WTC11 (cell line): ENCODE measurements around the gene GPR101. TPM values are rescaled to one million over a fixed set of nuclear protein-coding genes. Genes with fewer than 3 reads are reported as not detected.

Experiments
- ATAC-seq: fragments of 200-7000 bp; cut with Tn5 transposase; 2 replicates; pipeline ENCODE4 v1.10.0; 2021; ENCODE audit warnings: mild to moderate bottlenecking, moderate library complexity
- Bru-seq: library from RNA; stranded (reverse); fragments of 400-500 nt; gene quantifications from one replicate; lab custom pipeline; 2021; lab: Mats Ljungman, UMichigan
- CTCF ChIA-PET: fragments of 300-600 bp; sonication (Branson Sonifier 250); formaldehyde crosslinking; loops from one replicate; lab custom pipeline; 2021; ENCODE audit warnings: antibody characterized with exemption; lab: Charles Lee
- POLR2A ChIA-PET: fragments of 350-600 bp; sonication (Branson Sonifier 250); formaldehyde crosslinking; loops from one replicate; lab custom pipeline; 2021; ENCODE audit warnings: antibody characterized with exemption; lab: Charles Lee
- DNase-seq: peaks from one replicate; pipeline ENCODE4 v3.0.0; 2021; ENCODE audit warnings: low spot score
- H3K27ac Mint-ChIP-seq: 2 replicates; pipeline ENCODE4 v1.8.0; 2021; ENCODE audit warnings: mixed read lengths
- H3K27me3 Mint-ChIP-seq: 2 replicates; pipeline ENCODE4 v1.8.0; 2021; ENCODE audit warnings: low read depth, mild to moderate bottlenecking, moderate library complexity, mixed read lengths
- H3K36me3 Mint-ChIP-seq: 2 replicates; pipeline ENCODE4 v1.8.0; 2021; ENCODE audit warnings: mixed read lengths
- H3K4me1 Mint-ChIP-seq: 2 replicates; pipeline ENCODE4 v1.8.0; 2022; ENCODE audit warnings: mixed read lengths
- H3K4me3 Mint-ChIP-seq: 2 replicates; pipeline ENCODE4 v1.8.0; 2021; ENCODE audit warnings: mild to moderate bottlenecking, moderate library complexity, mixed read lengths
- H3K9me3 Mint-ChIP-seq: 2 replicates; pipeline ENCODE4 v1.8.0; 2021; ENCODE audit warnings: mixed read lengths
- ATF1 ChIP-seq: sonication (generic); formaldehyde crosslinking; IDR thresholded peaks from 2 replicates; pipeline ENCODE4 v1.8.1; 2023; ENCODE audit warnings: mild to moderate bottlenecking, moderate library complexity, missing genetic modification reagents
- JAZF1 ChIP-seq: fragments of 250-450 bp; sonication (Bioruptor Pico); IDR thresholded peaks from 2 replicates; pipeline ENCODE4 v1.9.0; 2021; ENCODE audit warnings: moderate library complexity, mild to moderate bottlenecking, inconsistent platforms
- MXD4 ChIP-seq: fragments of 250-450 bp; sonication (Bioruptor Pico); IDR thresholded peaks from 2 replicates; pipeline ENCODE4 v1.8.0; 2021; ENCODE audit warnings: mild to moderate bottlenecking, moderate library complexity, borderline replicate concordance
- NFATC4 ChIP-seq: fragments of 250-450 bp; sonication (Bioruptor Pico); IDR thresholded peaks from 2 replicates; pipeline ENCODE4 v1.9.0; 2021; ENCODE audit warnings: mild to moderate bottlenecking
- NFE2L1 ChIP-seq: sonication (generic); formaldehyde crosslinking; IDR thresholded peaks from 2 replicates; pipeline ENCODE4 v1.8.1; 2023; ENCODE audit warnings: missing genetic modification reagents
- NR1H2 ChIP-seq: sonication (generic); formaldehyde crosslinking; IDR thresholded peaks from 2 replicates; pipeline ENCODE4 v1.9.0; 2021; ENCODE audit warnings: mild to moderate bottlenecking, moderate library complexity, missing genetic modification reagents
- NR3C1 ChIP-seq: sonication (generic); formaldehyde crosslinking; conservative IDR thresholded peaks from 2 replicates; pipeline ENCODE4 v1.8.1; 2023; ENCODE audit warnings: low read depth, mild to moderate bottlenecking, missing genetic modification reagents
- TEAD4 ChIP-seq: sonication (generic); formaldehyde crosslinking; IDR thresholded peaks from 2 replicates; pipeline ENCODE4 v1.8.0; 2022; ENCODE audit warnings: mild to moderate bottlenecking, missing genetic modification reagents
- ZNF138 ChIP-seq: sonication (generic); formaldehyde crosslinking; conservative IDR thresholded peaks from 2 replicates; pipeline ENCODE4 v1.8.1; 2022; ENCODE audit warnings: mild to moderate bottlenecking, moderate library complexity, missing genetic modification reagents
- long read RNA-seq, 3 experiments: library from RNA in 1 of 3; library from capped mRNA in 1 of 3; library from polyadenylated mRNA in 1 of 3; unstranded in 2 of 3; stranded (forward) in 1 of 3; transcript quantifications; one replicate each; pipeline ENCODE4 v2.0.0, GENCODE V29; 2021
- total RNA-seq: library from RNA; stranded (reverse); gene quantifications from 3 replicates; pipeline ENCODE4 v1.2.3, GENCODE V29; 2021
- TF ChIP-seq, protein P1 (sequence below): sonication (generic); formaldehyde crosslinking; IDR thresholded peaks from 2 replicates; pipeline ENCODE4 v1.8.1; 2022; ENCODE audit warnings: missing genetic modification reagents, borderline replicate concordance
- TF ChIP-seq, protein P2 (sequence below): sonication (generic); formaldehyde crosslinking; conservative IDR thresholded peaks from 2 replicates; pipeline ENCODE4 v1.8.1; 2022; ENCODE audit warnings: mild to moderate bottlenecking, missing genetic modification reagents
- TF ChIP-seq, protein P3 (sequence below): fragments of 250-450 bp; sonication (Bioruptor Pico); IDR thresholded peaks from 2 replicates; pipeline ENCODE4 v1.9.0; 2021; ENCODE audit warnings: mild to moderate bottlenecking

The GPR101 gene, protein sequence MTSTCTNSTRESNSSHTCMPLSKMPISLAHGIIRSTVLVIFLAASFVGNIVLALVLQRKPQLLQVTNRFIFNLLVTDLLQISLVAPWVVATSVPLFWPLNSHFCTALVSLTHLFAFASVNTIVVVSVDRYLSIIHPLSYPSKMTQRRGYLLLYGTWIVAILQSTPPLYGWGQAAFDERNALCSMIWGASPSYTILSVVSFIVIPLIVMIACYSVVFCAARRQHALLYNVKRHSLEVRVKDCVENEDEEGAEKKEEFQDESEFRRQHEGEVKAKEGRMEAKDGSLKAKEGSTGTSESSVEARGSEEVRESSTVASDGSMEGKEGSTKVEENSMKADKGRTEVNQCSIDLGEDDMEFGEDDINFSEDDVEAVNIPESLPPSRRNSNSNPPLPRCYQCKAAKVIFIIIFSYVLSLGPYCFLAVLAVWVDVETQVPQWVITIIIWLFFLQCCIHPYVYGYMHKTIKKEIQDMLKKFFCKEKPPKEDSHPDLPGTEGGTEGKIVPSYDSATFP
- total RNA-seq (0.16 TPM in 1 of 3 replicates, not detected in the others), Bru-seq, nascent RNA (not detected)
- long read RNA-seq, experiment 1: 0 reads
- long read RNA-seq, experiment 2: 0 reads
- long read RNA-seq, experiment 3: 0 reads

DNA sequence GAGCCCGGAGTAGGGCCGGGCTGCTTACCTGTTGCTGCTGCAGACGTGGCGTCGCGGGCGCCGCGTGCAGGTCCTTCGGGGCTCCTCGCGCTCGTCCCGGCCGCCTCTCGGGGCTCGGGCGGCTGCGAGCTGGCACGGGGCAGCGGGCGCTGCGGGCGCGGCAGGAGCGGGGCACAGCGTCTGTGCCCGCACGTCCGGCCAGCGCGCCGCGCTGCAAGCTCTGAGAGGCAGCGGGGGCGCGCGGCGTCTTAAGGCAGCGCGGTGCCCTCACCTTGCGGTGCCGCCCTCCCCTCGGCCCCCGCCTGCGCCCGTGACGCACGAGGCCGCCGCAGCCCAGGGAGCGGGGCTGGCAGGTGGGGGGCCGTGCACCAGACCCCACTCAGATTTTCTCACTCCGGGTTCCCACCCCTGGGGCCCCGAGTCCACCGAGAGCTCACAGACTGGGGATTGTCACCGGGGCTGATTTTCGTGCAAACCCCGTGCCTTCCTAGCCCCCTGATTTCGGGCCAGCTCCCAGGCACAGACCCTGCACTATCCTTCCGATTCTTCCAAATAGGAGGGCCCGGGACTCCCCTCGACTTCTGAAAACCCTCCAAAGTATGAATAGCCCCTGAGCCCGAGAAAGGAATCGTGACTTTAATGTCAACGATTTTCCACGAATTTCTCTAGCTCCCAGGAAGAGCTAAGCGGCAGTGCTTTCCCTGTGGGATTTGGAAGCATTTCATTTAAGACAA lies at the start of gene GPR101:
Gene GPR101, minus strand, starts transcription at position 222 of the 734 bp plus-strand sequence. CDS start 2,321 bp downstream, outside the sequence.
- ATAC-seq: no peak; the same call in 1 of the 2 replicates
- CTCF ChIA-PET: interaction anchor here (3.1 kb wide), 1 partner anchor 18 kb away, joined by 14 read pairs; no protein-coding TSS in a partner anchor
- DNase-seq: no peak
- no peaks in the 10 kb centered on the region for H3K36me3 Mint-ChIP-seq
- H3K27me3 Mint-ChIP-seq: peaks cover 43% of the 10 kb centered on the region
- TF ChIP-seq, protein P1, sequence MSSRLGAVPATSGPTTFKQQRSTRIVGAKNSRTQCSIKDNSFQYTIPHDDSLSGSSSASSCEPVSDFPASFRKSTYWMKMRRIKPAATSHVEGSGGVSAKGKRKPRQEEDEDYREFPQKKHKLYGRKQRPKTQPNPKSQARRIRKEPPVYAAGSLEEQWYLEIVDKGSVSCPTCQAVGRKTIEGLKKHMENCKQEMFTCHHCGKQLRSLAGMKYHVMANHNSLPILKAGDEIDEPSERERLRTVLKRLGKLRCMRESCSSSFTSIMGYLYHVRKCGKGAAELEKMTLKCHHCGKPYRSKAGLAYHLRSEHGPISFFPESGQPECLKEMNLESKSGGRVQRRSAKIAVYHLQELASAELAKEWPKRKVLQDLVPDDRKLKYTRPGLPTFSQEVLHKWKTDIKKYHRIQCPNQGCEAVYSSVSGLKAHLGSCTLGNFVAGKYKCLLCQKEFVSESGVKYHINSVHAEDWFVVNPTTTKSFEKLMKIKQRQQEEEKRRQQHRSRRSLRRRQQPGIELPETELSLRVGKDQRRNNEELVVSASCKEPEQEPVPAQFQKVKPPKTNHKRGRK (CRISPR knock-in tag): no peak
- no peak for TF ChIP-seq MXD4 (CRISPR knock-in tag)
- TF ChIP-seq, all 79 proteins: peak for 0
- Mint-ChIP-seq H3K27ac (no peak within 1 kb of the TSS), H3K9me3 (no peaks in the 10 kb centered on the region), H3K4me3 (peak within 1 kb of the TSS; percentile 59), H3K4me1 (peaks cover 15% of the 10 kb centered on the region)
- POLR2A ChIA-PET: no interaction called here

DNA sequence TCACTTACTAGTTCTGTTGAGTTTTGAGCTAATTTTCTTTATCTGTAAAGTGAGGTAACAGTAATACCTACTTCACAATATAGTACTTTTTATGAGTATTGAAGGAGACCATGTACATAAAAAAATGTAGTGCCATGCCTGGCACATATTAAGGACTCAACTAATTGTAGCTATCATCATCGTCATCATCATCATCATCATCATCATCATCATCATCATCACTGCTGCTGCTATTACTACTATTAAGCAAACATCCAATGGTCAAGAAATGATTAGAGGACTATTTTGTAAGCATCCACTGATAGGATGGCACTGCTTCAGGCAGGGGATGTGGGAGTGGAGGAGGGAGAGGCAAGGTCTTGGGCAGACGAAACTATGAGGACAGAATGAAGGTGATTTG lies 47.4 kb upstream of the GPR101 start:
- no peaks in the 10 kb centered on the region for H3K4me1 Mint-ChIP-seq
- H3K4me3 Mint-ChIP-seq: no peak overlapping the region
- H3K36me3 Mint-ChIP-seq: 0 out of 2 replicates have a peak, but pooled peaks cover 6% of the 10 kb centered on the region
- peaks cover 3% of the 10 kb centered on the region; the same call in 1 of the 2 replicates for H3K27me3 Mint-ChIP-seq
- CTCF ChIA-PET: interaction anchor here (1.1 kb wide), 1 partner anchor 30 kb away, joined by 3 read pairs; no protein-coding TSS in a partner anchor
- no peak overlapping the region for H3K27ac Mint-ChIP-seq
- POLR2A ChIA-PET: no interaction called here
- TF ChIP-seq ATF1 (CRISPR knock-in tag) (no peak), ZNF138 (CRISPR knock-in tag) (no peak), NFE2L1 (no peak), NR1H2 (no peak), JAZF1 (no peak)
- TF ChIP-seq, protein P2, sequence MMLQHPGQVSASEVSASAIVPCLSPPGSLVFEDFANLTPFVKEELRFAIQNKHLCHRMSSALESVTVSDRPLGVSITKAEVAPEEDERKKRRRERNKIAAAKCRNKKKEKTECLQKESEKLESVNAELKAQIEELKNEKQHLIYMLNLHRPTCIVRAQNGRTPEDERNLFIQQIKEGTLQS (CRISPR knock-in tag): no peak
- H3K9me3 Mint-ChIP-seq: peaks cover 15% of the 10 kb centered on the region
- no peak for ATAC-seq
- DNase-seq: no peak

DNA sequence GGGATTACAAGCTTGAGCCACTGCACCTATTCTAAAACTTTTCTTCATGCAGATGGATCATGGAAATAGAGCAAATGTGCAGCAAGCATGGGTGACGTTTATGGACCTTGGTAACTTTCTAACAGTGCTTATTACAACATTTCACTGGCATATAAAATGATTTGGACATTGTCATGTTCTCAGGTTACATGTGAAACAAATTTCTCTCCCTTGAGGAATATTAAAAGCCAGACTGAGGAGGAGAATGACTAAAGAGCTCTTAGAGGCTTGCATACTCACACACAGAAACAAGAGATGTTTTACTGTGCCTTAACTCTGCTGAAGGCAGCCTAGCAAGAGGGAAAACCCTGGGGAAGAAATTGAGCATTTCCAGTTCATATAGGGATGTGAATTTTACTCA lies 38.6 kb upstream of the GPR101 start:
- Mint-ChIP-seq H3K27ac (no peak overlapping the region), H3K9me3 (no peaks in the 10 kb centered on the region), H3K36me3 (no peaks in the 10 kb centered on the region), H3K4me1 (peaks cover 4% of the 10 kb centered on the region; the same call in 1 of the 2 replicates), H3K4me3 (no peak overlapping the region), H3K27me3 (no peaks in the 10 kb centered on the region)
- DNase-seq (no peak), ATAC-seq (no peak)
- POLR2A ChIA-PET: no interaction called here
- no peak for TF ChIP-seq NFATC4 (CRISPR knock-in tag)
- CTCF ChIA-PET: interaction anchor here (1.8 kb wide), 1 partner anchor 20 kb away, joined by 7 read pairs; no protein-coding TSS in a partner anchor

DNA sequence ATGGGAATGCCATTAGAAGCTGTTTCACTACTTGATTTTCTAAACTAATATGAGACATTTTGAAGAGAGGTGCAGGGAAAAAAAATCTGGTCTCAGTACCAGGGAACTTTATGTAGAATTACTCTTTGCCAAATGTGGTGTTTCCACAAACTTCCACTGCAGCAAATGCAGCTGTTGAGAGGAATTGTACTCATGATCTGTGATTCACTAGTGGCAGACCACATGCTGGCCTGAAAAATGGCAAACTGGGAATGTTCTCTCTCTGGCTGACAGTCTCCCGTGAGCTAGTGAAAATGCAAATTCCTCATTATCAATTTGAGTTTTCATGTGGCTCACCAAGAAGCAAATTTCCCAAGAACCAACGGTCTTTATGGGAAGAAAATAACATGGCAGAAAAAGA lies 37.8 kb upstream of the GPR101 start:
- Mint-ChIP-seq H3K36me3 (no peaks in the 10 kb centered on the region), H3K27ac (no peak overlapping the region), H3K27me3 (no peaks in the 10 kb centered on the region), H3K4me3 (no peak overlapping the region), H3K9me3 (no peaks in the 10 kb centered on the region), H3K4me1 (peaks cover 4% of the 10 kb centered on the region; the same call in 1 of the 2 replicates)
- TF ChIP-seq, protein P3, sequence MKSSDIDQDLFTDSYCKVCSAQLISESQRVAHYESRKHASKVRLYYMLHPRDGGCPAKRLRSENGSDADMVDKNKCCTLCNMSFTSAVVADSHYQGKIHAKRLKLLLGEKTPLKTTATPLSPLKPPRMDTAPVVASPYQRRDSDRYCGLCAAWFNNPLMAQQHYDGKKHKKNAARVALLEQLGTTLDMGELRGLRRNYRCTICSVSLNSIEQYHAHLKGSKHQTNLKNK (CRISPR knock-in tag): no peak
- no peak for TF ChIP-seq NR3C1 (CRISPR knock-in tag)
- no peak for TF ChIP-seq TEAD4 (CRISPR knock-in tag)
- ATAC-seq (no peak), DNase-seq (no peak)
- ChIA-PET CTCF (interaction anchor here (0.6 to 1.8 kb wide), 2 partner anchors 19 to 619 kb away, joined by 3 to 7 read pairs; no protein-coding TSS in a partner anchor), POLR2A (no interaction called here)
